Progenitor cell of endocrine pancreas (in vitro differentiated cells): ENCODE data around the gene MAB21L3. TPM values are rescaled to one million over a fixed set of nuclear protein-coding genes. Genes with fewer than 3 reads are reported as not detected.

Source experiments
- DNase-seq: peaks from one replicate; pipeline ENCODE4 v3.0.0; 2021; ENCODE audit warnings: low spot score; ENCODE audit not compliant: unreplicated experiment
- H3K27ac Mint-ChIP-seq: 2 replicates; pipeline ENCODE4 v1.8.0; 2021; ENCODE audit warnings: mild to moderate bottlenecking, moderate library complexity, mixed read lengths
- H3K27me3 Mint-ChIP-seq: 2 replicates; pipeline ENCODE4 v1.8.0; 2021; ENCODE audit warnings: mixed read lengths
- H3K36me3 Mint-ChIP-seq: 2 replicates; pipeline ENCODE4 v1.8.0; 2022; ENCODE audit warnings: mixed read lengths; ENCODE audit not compliant: insufficient read depth
- H3K4me1 Mint-ChIP-seq: 2 replicates; pipeline ENCODE4 v1.8.0; 2021; ENCODE audit warnings: low read depth, mixed read lengths
- H3K4me3 Mint-ChIP-seq: 2 replicates; pipeline ENCODE4 v1.8.0; 2021; ENCODE audit warnings: low read depth, mild to moderate bottlenecking, moderate library complexity, mixed read lengths
- H3K9me3 Mint-ChIP-seq: 2 replicates; pipeline ENCODE4 v1.8.0; 2021; ENCODE audit warnings: low read depth, mixed read lengths
- CTCF ChIP-seq: fragments of 200-600 bp; sonication (generic); IDR thresholded peaks from one replicate; pipeline ENCODE4 v1.5.0; 2021; ENCODE audit warnings: antibody characterized with exemption, mild to moderate bottlenecking; ENCODE audit not compliant: unreplicated experiment
- total RNA-seq: library from RNA; stranded (reverse); gene quantifications from 2 replicates; pipeline ENCODE4 v1.2.1, GENCODE V29; 2021

MAB21L3 gene
- total RNA-seq, 1 donor from 2014 or later = not detected

- Mint-ChIP-seq H3K4me3 (no peak overlapping the region), H3K36me3 (peaks cover 8% of the 10 kb centered on the region), H3K4me1 (peaks cover 6% of the 10 kb centered on the region), H3K27ac (no peak overlapping the region), H3K9me3 (peaks cover 15% of the 10 kb centered on the region), H3K27me3 (no peaks in the 10 kb centered on the region)
- no peak for TF ChIP-seq CTCF
- DNase-seq = no peak
Observed at GRCh38 chr1:116147972-116148371, 36.8 kb downstream of the MAB21L3 start.

- Mint-ChIP-seq H3K9me3 (peaks cover 12% of the 10 kb centered on the region), H3K27ac (no peak overlapping the region), H3K27me3 (no peaks in the 10 kb centered on the region), H3K4me1 (peaks cover 15% of the 10 kb centered on the region), H3K36me3 (peaks cover 7% of the 10 kb centered on the region), H3K4me3 (no peak overlapping the region)
- TF ChIP-seq CTCF = no peak
- DNase-seq = no peak
Observed at GRCh38 chr1:116148967-116149366, 37.8 kb downstream of the MAB21L3 start.

- DNase-seq = no peak
- H3K27ac Mint-ChIP-seq = no peak overlapping the region
- peaks cover 8% of the 10 kb centered on the region for H3K9me3 Mint-ChIP-seq
- peaks cover 24% of the 10 kb centered on the region for H3K4me1 Mint-ChIP-seq
- H3K36me3 Mint-ChIP-seq = peaks cover 3% of the 10 kb centered on the region
- no peak for TF ChIP-seq CTCF
- no peaks in the 10 kb centered on the region for H3K27me3 Mint-ChIP-seq
- no peak overlapping the region for H3K4me3 Mint-ChIP-seq
Observed at GRCh38 chr1:116150368-116150767, 39.2 kb downstream of the MAB21L3 start.

GRCh38 chr1:116151739-116152576 lies 40.8 kb downstream of the MAB21L3 start:
- peaks cover 24% of the 10 kb centered on the region for H3K4me1 Mint-ChIP-seq
- peak overlapping the region; percentile 37 for H3K4me3 Mint-ChIP-seq

GRCh38 chr1:116152577-116152943 lies 41.4 kb downstream of the MAB21L3 start:
- no peak for TF ChIP-seq CTCF
- Mint-ChIP-seq H3K9me3 (peaks cover 7% of the 10 kb centered on the region), H3K27me3 (no peaks in the 10 kb centered on the region), H3K4me1 (peaks cover 24% of the 10 kb centered on the region), H3K4me3 (peak overlapping the region; percentile 8), H3K36me3 (no peaks in the 10 kb centered on the region), H3K27ac (no peak overlapping the region)
- no peak for DNase-seq

More at GRCh38 chr1:116151739-116152576, 40.8 kb downstream of the MAB21L3 start:
- peak; percentile 69 for DNase-seq
- H3K27me3 Mint-ChIP-seq = no peaks in the 10 kb centered on the region
- peak; percentile 93 for TF ChIP-seq CTCF
- no peaks in the 10 kb centered on the region for H3K36me3 Mint-ChIP-seq
- peaks cover 6% of the 10 kb centered on the region for H3K9me3 Mint-ChIP-seq
- peak overlapping the region; percentile 70 for H3K27ac Mint-ChIP-seq
